ENCODE results near the gene FAM120AOS. TPM values are rescaled to one million over a fixed set of nuclear protein-coding genes. Genes with fewer than 3 reads are reported as not detected.

The FAM120AOS gene
- polyA plus RNA-seq, 1 donor from 2014 or later: 44.5 TPM

DNA sequence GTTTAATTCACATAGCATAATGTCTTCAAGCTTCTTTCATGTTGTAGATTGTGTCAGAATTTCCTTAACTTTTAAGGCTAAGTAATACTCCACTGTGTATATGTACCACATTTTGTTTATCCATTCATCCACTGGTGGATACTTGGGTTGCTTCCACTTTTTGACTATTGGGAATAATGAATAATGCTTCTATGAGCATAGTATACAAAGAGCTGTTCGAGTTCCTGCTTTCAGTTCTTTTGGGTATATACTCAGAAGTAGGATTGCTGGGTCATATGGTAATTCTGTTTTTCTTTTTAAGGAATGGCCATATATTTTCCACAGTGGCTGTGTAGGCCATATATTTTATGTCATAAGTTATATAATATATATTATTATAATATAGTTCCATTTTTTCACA, 3.6 kb upstream of the FAM120AOS start:
- Histone ChIP-seq H2AFZ (ENCODE audit: low read depth, low read length) (no peak overlapping the region), H3K9ac (ENCODE audit: low read length) (no peak overlapping the region), H4K20me1 (ENCODE audit: insufficient read depth) (no peaks in the 10 kb centered on the region)

DNA sequence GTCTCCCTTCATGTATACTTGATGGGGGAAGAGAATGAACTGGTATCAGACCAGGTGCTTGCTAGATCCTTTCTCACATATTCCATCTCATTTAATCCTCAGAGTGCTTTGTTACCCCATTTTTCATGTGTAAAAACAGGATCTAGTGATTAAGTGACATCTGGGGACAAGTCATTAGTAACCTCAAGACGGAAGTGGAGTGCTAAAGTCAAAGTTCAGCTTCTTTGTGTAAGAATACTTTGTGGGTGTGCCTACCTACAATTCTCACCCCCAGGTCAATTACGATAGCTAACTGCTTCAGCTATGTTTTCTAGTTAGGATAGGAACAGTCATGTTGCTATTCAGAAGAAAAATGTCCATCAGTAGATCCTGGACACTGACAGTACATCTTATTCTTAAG, 3.1 kb upstream of the FAM120AOS start:
- no peak overlapping the region for H3K4me2 ChIP-seq (ENCODE audit: low read length)
- no peaks in the 10 kb centered on the region for H3K27me3 ChIP-seq (ENCODE audit: insufficient read depth, low read depth, low read length)
- no peak for TF ChIP-seq SMC3 (conservative IDR thresholded peaks at IDR 0.05; ENCODE audit: poor library complexity)
- no peak for TF ChIP-seq EZH2 (IDR thresholded peaks at IDR 0.05; ENCODE audit: borderline replicate concordance, insufficient read depth, low read length, poor library complexity, severe bottlenecking)
- no peak for TF ChIP-seq MXI1 (conservative IDR thresholded peaks at IDR 0.05; ENCODE audit: poor library complexity, severe bottlenecking)
- TF ChIP-seq TAF1 (IDR thresholded peaks at IDR 0.05; ENCODE audit: low read depth): no peak
- TF ChIP-seq, protein P1, sequence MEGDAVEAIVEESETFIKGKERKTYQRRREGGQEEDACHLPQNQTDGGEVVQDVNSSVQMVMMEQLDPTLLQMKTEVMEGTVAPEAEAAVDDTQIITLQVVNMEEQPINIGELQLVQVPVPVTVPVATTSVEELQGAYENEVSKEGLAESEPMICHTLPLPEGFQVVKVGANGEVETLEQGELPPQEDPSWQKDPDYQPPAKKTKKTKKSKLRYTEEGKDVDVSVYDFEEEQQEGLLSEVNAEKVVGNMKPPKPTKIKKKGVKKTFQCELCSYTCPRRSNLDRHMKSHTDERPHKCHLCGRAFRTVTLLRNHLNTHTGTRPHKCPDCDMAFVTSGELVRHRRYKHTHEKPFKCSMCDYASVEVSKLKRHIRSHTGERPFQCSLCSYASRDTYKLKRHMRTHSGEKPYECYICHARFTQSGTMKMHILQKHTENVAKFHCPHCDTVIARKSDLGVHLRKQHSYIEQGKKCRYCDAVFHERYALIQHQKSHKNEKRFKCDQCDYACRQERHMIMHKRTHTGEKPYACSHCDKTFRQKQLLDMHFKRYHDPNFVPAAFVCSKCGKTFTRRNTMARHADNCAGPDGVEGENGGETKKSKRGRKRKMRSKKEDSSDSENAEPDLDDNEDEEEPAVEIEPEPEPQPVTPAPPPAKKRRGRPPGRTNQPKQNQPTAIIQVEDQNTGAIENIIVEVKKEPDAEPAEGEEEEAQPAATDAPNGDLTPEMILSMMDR (IDR thresholded peaks at IDR 0.05; ENCODE audit: poor library complexity, severe bottlenecking): no peak
- TF ChIP-seq POLR2AphosphoS5 (IDR thresholded peaks at IDR 0.05): no peak
- TF ChIP-seq RAD21 (conservative IDR thresholded peaks at IDR 0.05): no peak
- TF ChIP-seq EP300 (conservative IDR thresholded peaks at IDR 0.05; ENCODE audit: poor library complexity, severe bottlenecking): no peak
- TF ChIP-seq, protein P2, sequence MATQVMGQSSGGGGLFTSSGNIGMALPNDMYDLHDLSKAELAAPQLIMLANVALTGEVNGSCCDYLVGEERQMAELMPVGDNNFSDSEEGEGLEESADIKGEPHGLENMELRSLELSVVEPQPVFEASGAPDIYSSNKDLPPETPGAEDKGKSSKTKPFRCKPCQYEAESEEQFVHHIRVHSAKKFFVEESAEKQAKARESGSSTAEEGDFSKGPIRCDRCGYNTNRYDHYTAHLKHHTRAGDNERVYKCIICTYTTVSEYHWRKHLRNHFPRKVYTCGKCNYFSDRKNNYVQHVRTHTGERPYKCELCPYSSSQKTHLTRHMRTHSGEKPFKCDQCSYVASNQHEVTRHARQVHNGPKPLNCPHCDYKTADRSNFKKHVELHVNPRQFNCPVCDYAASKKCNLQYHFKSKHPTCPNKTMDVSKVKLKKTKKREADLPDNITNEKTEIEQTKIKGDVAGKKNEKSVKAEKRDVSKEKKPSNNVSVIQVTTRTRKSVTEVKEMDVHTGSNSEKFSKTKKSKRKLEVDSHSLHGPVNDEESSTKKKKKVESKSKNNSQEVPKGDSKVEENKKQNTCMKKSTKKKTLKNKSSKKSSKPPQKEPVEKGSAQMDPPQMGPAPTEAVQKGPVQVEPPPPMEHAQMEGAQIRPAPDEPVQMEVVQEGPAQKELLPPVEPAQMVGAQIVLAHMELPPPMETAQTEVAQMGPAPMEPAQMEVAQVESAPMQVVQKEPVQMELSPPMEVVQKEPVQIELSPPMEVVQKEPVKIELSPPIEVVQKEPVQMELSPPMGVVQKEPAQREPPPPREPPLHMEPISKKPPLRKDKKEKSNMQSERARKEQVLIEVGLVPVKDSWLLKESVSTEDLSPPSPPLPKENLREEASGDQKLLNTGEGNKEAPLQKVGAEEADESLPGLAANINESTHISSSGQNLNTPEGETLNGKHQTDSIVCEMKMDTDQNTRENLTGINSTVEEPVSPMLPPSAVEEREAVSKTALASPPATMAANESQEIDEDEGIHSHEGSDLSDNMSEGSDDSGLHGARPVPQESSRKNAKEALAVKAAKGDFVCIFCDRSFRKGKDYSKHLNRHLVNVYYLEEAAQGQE (IDR thresholded peaks at IDR 0.05; ENCODE audit: borderline replicate concordance): no peak
- H3K9ac ChIP-seq (ENCODE audit: low read length): no peak overlapping the region
- H4K20me1 ChIP-seq (ENCODE audit: insufficient read depth): no peaks in the 10 kb centered on the region
- no peaks in the 10 kb centered on the region for H3K9me2 ChIP-seq (ENCODE audit: insufficient read depth, low read length)
- H3K27ac ChIP-seq (ENCODE audit: low read length): no peak overlapping the region
- H3K36me3 ChIP-seq (ENCODE audit: insufficient read depth, low read length): no peaks in the 10 kb centered on the region
- H3F3A ChIP-seq (ENCODE audit: insufficient read depth, low read length, poor library complexity, severe bottlenecking): no peaks in the 10 kb centered on the region
- peaks cover 52% of the 10 kb centered on the region for H3K79me2 ChIP-seq (replicated peaks; ENCODE audit: insufficient read depth, low read length)
- no peak overlapping the region for H2AFZ ChIP-seq (ENCODE audit: low read depth, low read length)
- no peaks in the 10 kb centered on the region for H3K9me3 ChIP-seq (ENCODE audit: low read length)
- no peak overlapping the region for H3K4me3 ChIP-seq (ENCODE audit: low read length)

More for the DNA sequence above, 3.6 kb upstream of the FAM120AOS start:
- no peaks in the 10 kb centered on the region for H3K36me3 ChIP-seq (ENCODE audit: insufficient read depth, low read length)
- no peak overlapping the region for H3K4me3 ChIP-seq (ENCODE audit: low read length)
- no peaks in the 10 kb centered on the region for H3K9me2 ChIP-seq (ENCODE audit: insufficient read depth, low read length)
- H3K4me2 ChIP-seq (ENCODE audit: low read length): no peak overlapping the region
- H3K9me3 ChIP-seq (ENCODE audit: low read length): no peaks in the 10 kb centered on the region
- peaks cover 57% of the 10 kb centered on the region for H3K79me2 ChIP-seq (replicated peaks; ENCODE audit: insufficient read depth, low read length)
- TF ChIP-seq, protein P2 (IDR thresholded peaks at IDR 0.05; ENCODE audit: borderline replicate concordance): no peak
- no peak for TF ChIP-seq RAD21 (conservative IDR thresholded peaks at IDR 0.05)
- no peak for TF ChIP-seq MXI1 (conservative IDR thresholded peaks at IDR 0.05; ENCODE audit: poor library complexity, severe bottlenecking)
- no peak for TF ChIP-seq EZH2 (IDR thresholded peaks at IDR 0.05; ENCODE audit: borderline replicate concordance, insufficient read depth, low read length, poor library complexity, severe bottlenecking)
- TF ChIP-seq POLR2AphosphoS5 (IDR thresholded peaks at IDR 0.05): no peak
- TF ChIP-seq, protein P1 (IDR thresholded peaks at IDR 0.05; ENCODE audit: poor library complexity, severe bottlenecking): no peak
- no peak for TF ChIP-seq SMC3 (conservative IDR thresholded peaks at IDR 0.05; ENCODE audit: poor library complexity)
- no peak for TF ChIP-seq TAF1 (IDR thresholded peaks at IDR 0.05; ENCODE audit: low read depth)
- no peak for TF ChIP-seq EP300 (conservative IDR thresholded peaks at IDR 0.05; ENCODE audit: poor library complexity, severe bottlenecking)
- H3K27me3 ChIP-seq (ENCODE audit: insufficient read depth, low read depth, low read length): no peaks in the 10 kb centered on the region
- no peaks in the 10 kb centered on the region for H3F3A ChIP-seq (ENCODE audit: insufficient read depth, low read length, poor library complexity, severe bottlenecking)
- H3K27ac ChIP-seq (ENCODE audit: low read length): no peak overlapping the region
